ENCODE measurements around the gene CEP350.

GRCh38 chr1:180119837-180120236, 165.2 kb downstream of the CEP350 start:
- TF ChIP-seq CTCF (conservative IDR thresholded peaks at IDR 0.05; ENCODE audit: low read length) (no peak), EZH2phosphoT487 (IDR thresholded peaks at IDR 0.05; ENCODE audit: borderline replicate concordance) (no peak)
